Smooth muscle cell (in vitro differentiated cells): ENCODE measurements around the gene SRCIN1. TPM values are rescaled to one million over a fixed set of nuclear protein-coding genes. Genes with fewer than 3 reads are reported as not detected.

ENCODE experiments used
- DNase-seq: peaks from one replicate; lab custom pipeline; 2025; ENCODE audit not compliant: unreplicated experiment; lab: John Stamatoyannopoulos, UW
- H2AFZ ChIP-seq: fragments of 200-600 bp; sonication (generic); 2 replicates; pipeline ENCODE4 v1.6.0; 2016; ENCODE audit warnings: antibody characterized with exemption, low read depth, mild to moderate bottlenecking
- H3F3A ChIP-seq: fragments of 200-600 bp; sonication (generic); 2 replicates; pipeline ENCODE4 v1.6.0; 2017; ENCODE audit warnings: antibody characterized with exemption, low read depth
- H3K27ac ChIP-seq: fragments of 200-600 bp; sonication (generic); 2 replicates; pipeline ENCODE4 v1.5.1; 2016; ENCODE audit warnings: low read depth, mild to moderate bottlenecking
- H3K27me3 ChIP-seq: fragments of 200-600 bp; sonication (generic); 2 replicates; pipeline ENCODE4 v1.6.1; 2016; ENCODE audit warnings: low read depth, mild to moderate bottlenecking
- H3K36me3 ChIP-seq: fragments of 200-600 bp; sonication (generic); 2 replicates; pipeline ENCODE4 v1.5.1; 2016; ENCODE audit warnings: low read depth
- H3K4me1 ChIP-seq: fragments of 200-600 bp; sonication (generic); 2 replicates; pipeline ENCODE4 v1.5.1; 2016; ENCODE audit warnings: low read depth
- H3K4me2 ChIP-seq: fragments of 200-600 bp; sonication (generic); 2 replicates; pipeline ENCODE4 v1.6.0; 2016; ENCODE audit warnings: mild to moderate bottlenecking
- H3K4me3 ChIP-seq: fragments of 200-600 bp; sonication (generic); 2 replicates; pipeline ENCODE4 v1.5.1; 2016; ENCODE audit warnings: mild to moderate bottlenecking
- H3K79me2 ChIP-seq: fragments of 200-600 bp; sonication (generic); 2 replicates; pipeline ENCODE4 v1.6.0; 2016; ENCODE audit warnings: low read depth, mild to moderate bottlenecking
- H3K9ac ChIP-seq: fragments of 200-600 bp; sonication (generic); 2 replicates; pipeline ENCODE4 v1.6.0; 2016; ENCODE audit warnings: low read depth
- H3K9me3 ChIP-seq: fragments of 200-600 bp; sonication (generic); replicated peaks from 2 replicates; pipeline ENCODE4 v1.5.1; 2016; ENCODE audit warnings: low read depth
- H4K20me1 ChIP-seq: fragments of 200-600 bp; sonication (generic); 2 replicates; pipeline ENCODE4 v1.6.0; 2016; ENCODE audit warnings: low read depth
- CTCF ChIP-seq: fragments of 200-600 bp; sonication (generic); IDR thresholded peaks from 2 replicates; pipeline ENCODE4 v1.5.1; 2017; ENCODE audit warnings: borderline replicate concordance, mild to moderate bottlenecking, antibody characterized with exemption; ENCODE audit not compliant: insufficient read depth, poor library complexity, severe bottlenecking
- WGBS: methylation state at CpG from one replicate; pipeline ENCODE4 v1.1.7; 2016; ENCODE audit warnings: low lambda C conversion rate; 5-methylcytosine and 5-hydroxymethylcytosine counted together
- polyA plus RNA-seq: library from polyadenylated mRNA; unstranded; fragments of >200 nt; fragmentation: Nextera tagmentation; extraction: Ambion mirVana; gene quantifications from 2 replicates; pipeline ENCODE4 v1.2.1, GENCODE V29; 2016
- total RNA-seq: library from RNA; depleted of rRNA; stranded (reverse); fragments of >200 nt; gene quantifications from 2 replicates; pipeline ENCODE4 v1.2.3, GENCODE V29; 2014

The SRCIN1 gene
- total and polyA plus RNA-seq, 2 experiments from 2014 or later: 0.16 to 0.90 TPM

- TF ChIP-seq CTCF: no peak
- no peak for DNase-seq
- no peak overlapping the region for H3K4me3 ChIP-seq
- no peaks in the 10 kb centered on the region for H3K9me3 ChIP-seq
- peak overlapping the region; percentile 37 for H3K4me2 ChIP-seq
- H3K79me2 ChIP-seq: no peaks in the 10 kb centered on the region
- H3K36me3 ChIP-seq: no peaks in the 10 kb centered on the region
- no peaks in the 10 kb centered on the region for H4K20me1 ChIP-seq
- no peaks in the 10 kb centered on the region for H3K27me3 ChIP-seq
- H2AFZ ChIP-seq: no peak overlapping the region
- H3F3A ChIP-seq: no peaks in the 10 kb centered on the region
- no peak overlapping the region for H3K9ac ChIP-seq
- no peak overlapping the region for H3K27ac ChIP-seq
- H3K4me1 ChIP-seq: peaks cover 22% of the 10 kb centered on the region
- 80% methylated on average over 6 of the region's 6 CpGs for WGBS
Measured at GRCh38 chr17:38590988-38591758, 14.6 kb downstream of the SRCIN1 start.

GRCh38 chr17:38589462-38590114, 16.2 kb downstream of the SRCIN1 start:
- Histone ChIP-seq H3K27ac (no peak overlapping the region), H3K27me3 (no peaks in the 10 kb centered on the region), H3K4me2 (no peak overlapping the region), H3K9me3 (no peaks in the 10 kb centered on the region), H3K4me3 (no peak overlapping the region), H3K4me1 (peaks cover 32% of the 10 kb centered on the region), H3F3A (no peaks in the 10 kb centered on the region), H3K9ac (no peak overlapping the region), H3K79me2 (no peaks in the 10 kb centered on the region), H3K36me3 (no peaks in the 10 kb centered on the region), H2AFZ (no peak overlapping the region), H4K20me1 (no peaks in the 10 kb centered on the region)
- WGBS: 90% methylated on average over 10 of the region's 10 CpGs
- DNase-seq: no peak
- no peak for TF ChIP-seq CTCF

GRCh38 chr17:38588788-38589174, 17.0 kb downstream of the SRCIN1 start:
- Histone ChIP-seq H3K4me1 (peaks cover 33% of the 10 kb centered on the region), H2AFZ (no peak overlapping the region), H3K27me3 (no peaks in the 10 kb centered on the region), H3K9ac (no peak overlapping the region), H4K20me1 (no peaks in the 10 kb centered on the region), H3K27ac (no peak overlapping the region), H3K9me3 (no peaks in the 10 kb centered on the region), H3F3A (no peaks in the 10 kb centered on the region), H3K4me2 (no peak overlapping the region), H3K36me3 (no peaks in the 10 kb centered on the region), H3K79me2 (no peaks in the 10 kb centered on the region), H3K4me3 (no peak overlapping the region)
- 84% methylated on average over 9 of the region's 9 CpGs for WGBS
- DNase-seq: no peak
- TF ChIP-seq CTCF: no peak
